Tibial nerve (tissue), 4 donors: Measurements from ENCODE around the gene ATF7.

ENCODE experiments used
- EP300 ChIP-seq, 2 donors: sonication (generic); formaldehyde crosslinking; IDR thresholded peaks; one replicate each; pipeline ENCODE4 v1.6.1; 2017; ENCODE audit warnings: antibody characterized with exemption in 2 of 2, mild to moderate bottlenecking in 1 of 2
- TF ChIP-seq, protein P1 (sequence below), 5 experiments: fragments of 200-600 bp in 3 of 5; fragments of 450-650 bp in 2 of 5; sonication (generic) in 3 of 5; IDR thresholded peaks; one replicate each; pipeline ENCODE4 v1.5.1; 2016 to 2019; ENCODE audit warnings: antibody characterized with exemption in 5 of 5, mild to moderate bottlenecking in 3 of 5, moderate library complexity in 2 of 5

DNA sequence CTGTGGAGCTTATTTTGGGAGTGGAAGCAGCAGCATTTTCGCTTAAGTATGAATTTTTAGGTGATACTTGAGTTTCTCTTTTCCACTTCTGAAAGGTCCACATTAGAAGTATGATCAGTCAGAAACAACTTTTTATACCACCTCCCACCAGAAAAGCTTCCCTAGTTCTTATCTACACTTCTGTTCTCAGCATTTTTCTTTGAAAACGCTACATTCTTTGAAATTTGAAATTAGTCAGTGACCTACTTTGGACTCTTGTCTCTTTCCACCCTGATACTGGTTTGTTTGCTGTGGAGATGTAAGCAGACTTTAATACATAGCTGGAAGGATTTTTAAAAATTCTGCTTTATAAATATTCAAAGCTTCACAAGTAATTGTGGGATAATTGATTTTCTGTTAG is 152.1 kb downstream of the ATF7 start:
- TF ChIP-seq, protein P1, sequence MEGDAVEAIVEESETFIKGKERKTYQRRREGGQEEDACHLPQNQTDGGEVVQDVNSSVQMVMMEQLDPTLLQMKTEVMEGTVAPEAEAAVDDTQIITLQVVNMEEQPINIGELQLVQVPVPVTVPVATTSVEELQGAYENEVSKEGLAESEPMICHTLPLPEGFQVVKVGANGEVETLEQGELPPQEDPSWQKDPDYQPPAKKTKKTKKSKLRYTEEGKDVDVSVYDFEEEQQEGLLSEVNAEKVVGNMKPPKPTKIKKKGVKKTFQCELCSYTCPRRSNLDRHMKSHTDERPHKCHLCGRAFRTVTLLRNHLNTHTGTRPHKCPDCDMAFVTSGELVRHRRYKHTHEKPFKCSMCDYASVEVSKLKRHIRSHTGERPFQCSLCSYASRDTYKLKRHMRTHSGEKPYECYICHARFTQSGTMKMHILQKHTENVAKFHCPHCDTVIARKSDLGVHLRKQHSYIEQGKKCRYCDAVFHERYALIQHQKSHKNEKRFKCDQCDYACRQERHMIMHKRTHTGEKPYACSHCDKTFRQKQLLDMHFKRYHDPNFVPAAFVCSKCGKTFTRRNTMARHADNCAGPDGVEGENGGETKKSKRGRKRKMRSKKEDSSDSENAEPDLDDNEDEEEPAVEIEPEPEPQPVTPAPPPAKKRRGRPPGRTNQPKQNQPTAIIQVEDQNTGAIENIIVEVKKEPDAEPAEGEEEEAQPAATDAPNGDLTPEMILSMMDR (IDR thresholded peaks at IDR 0.05): no peak
- no peak for TF ChIP-seq EP300 (IDR thresholded peaks at IDR 0.05)
